Measurements from ENCODE around the gene CISTR.
"Not testable (repeated sequence)": the region's sequence is repeated elsewhere in the genome, so short reads cannot be mapped to it uniquely, and the experiment has no call there.

CISTR gene

DNA sequence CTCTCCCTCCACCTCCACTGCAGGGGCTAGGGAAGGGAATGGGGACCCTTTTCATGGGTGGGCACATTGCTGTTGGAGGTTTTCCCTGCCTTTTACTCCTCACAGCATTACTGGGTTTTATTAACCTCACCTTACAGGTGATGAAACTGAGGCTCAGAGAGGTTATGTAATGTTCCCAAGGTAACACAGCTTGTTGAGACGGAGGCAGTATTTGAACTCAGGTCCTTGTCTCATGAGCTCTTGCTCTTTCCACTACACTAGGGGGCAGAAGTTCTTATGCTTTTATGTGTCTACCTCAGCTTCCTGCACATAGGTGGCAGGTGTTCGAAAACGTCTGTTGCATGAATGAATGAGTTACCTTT lies 11.7 kb downstream of the CISTR start:
- DNase-seq: no peak

- no peak for DNase-seq
Observed at GRCh38 chr12:53739214-53740129, 12.3 kb downstream of the CISTR start.

GRCh38 chr12:53738406-53739213 lies 13.2 kb downstream of the CISTR start:
- DNase-seq: peak; percentile 41

- DNase-seq: no peak
Observed at GRCh38 chr12:53737951-53738405, 13.8 kb downstream of the CISTR start.

DNA sequence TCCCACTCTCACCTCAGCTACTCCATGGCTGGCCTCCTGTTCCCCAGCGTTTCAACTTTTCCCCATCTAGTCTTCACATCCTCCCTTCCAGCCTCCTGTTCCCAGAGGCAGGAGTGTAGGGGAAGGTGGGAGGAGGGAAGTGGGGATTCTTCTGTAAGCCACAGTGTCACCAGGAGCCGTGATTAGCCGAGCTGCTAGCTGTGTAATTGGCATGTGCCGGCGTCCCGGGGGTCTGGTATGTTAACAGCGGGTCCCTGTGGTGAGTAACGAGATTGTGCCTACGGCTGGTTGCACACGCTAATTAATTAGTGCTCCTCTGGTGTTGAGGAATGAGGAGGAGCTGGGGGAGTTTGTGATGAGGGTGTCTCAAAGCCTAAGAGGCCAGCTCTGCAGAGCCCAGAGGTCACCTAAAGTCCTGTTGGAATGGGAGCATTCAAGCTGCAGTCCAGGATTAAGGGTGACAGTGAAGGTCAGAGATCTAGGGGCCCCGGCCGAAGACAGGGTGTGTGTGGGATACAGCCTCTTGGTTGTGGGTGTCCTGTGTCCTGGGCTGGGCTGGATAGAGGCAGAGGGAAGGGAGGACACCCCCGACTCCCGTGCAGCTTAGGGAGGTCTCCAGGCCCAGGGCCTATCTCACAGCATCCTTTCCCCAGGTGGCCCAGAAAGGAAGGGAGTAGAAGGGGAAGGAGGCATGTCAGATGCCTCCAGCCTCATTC lies 14.5 kb downstream of the CISTR start:
- no peak for DNase-seq

DNA sequence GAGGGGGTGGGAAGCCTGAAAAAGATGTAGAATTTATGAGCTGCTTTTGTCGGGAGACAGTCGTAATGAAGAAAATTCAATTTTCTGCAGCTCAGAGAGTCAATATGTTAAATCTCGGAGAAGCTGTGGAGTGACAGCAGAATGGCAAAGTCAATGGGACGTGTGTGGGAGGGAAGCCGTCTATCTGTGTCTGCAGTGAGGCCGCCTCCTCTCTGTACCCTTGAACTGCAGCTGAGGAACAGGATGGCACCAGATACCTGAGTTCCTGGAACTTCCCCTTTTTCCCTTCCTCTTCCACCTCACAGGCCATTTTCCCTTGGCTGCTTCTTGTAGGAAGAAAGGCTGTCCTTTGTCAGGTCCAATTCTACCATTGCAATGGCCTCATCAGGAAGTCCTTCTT lies 15.2 kb downstream of the CISTR start:
- DNase-seq: no peak

GRCh38 chr12:53735556-53735955 lies 16.2 kb downstream of the CISTR start:
- DNase-seq: no peak

- no peak for DNase-seq
Observed at GRCh38 chr12:53734425-53734824, 17.4 kb downstream of the CISTR start.

- DNase-seq: no peak
Observed at GRCh38 chr12:53733807-53734200, 18.0 kb downstream of the CISTR start.

DNA sequence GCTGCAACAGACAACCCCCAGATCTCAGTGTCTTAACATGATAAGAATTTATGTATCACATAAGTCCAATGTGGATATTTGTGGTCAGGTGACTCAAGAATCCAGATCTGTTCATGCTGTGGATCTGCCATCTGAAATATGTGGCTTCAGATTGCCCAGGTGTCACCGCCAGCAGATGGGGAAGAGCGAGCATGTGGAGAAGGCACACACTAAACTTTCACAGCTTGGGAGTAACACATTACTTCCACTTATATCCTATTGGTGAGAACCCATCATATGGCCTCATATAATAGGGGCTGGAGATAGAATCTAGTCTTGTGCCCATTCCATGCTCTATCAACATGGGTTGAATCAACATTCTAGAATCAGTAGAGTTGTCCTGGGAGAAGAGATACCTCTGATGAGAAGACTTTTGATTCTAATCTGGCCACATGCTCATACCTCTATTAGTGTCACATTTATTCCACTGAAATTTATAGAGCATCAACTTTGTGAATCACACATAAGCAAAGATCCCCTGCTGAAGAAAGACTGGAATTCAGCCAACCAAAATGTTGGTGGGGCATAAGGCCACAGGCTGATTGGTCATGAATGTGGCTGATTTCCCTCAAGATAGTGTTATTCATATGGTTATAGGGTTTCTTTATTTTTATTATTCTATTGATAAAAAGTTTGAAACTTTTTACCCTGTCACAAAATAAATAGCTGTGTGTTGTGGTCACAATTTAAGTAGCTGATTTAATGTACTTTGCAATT lies 18.6 kb downstream of the CISTR start:
- DNase-seq: no peak

GRCh38 chr12:53729644-53730043 lies 22.1 kb downstream of the CISTR start:
- no peak for DNase-seq

DNA sequence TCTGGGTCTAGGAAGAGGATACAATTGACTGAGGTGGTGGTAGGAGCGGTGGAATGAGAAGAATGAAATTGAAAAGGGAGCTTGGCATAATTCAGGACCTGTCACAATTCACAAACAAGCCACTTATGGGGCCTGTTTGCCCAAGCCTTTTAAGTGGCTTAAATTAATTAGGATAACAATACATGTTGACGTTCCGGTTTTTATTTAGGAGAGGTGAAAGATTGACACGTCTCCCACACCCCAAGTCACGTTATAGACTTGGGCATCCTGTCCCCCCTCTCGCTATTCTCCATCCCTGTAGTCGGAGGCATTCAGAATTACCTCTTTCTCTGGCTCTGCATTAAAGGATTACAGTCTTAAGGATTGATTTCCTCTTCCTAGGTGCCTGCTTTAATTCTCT lies 23.6 kb downstream of the CISTR start:
- no peak for DNase-seq

GRCh38 chr12:53727310-53728041 lies 24.3 kb downstream of the CISTR start, which contains the start of gene CALCOCO1:
CALCOCO1 (minus strand) TSS chr12:53727452; CDS start chr12:53725242, 2,210 bp downstream.
- peak; percentile 96 for DNase-seq

DNA sequence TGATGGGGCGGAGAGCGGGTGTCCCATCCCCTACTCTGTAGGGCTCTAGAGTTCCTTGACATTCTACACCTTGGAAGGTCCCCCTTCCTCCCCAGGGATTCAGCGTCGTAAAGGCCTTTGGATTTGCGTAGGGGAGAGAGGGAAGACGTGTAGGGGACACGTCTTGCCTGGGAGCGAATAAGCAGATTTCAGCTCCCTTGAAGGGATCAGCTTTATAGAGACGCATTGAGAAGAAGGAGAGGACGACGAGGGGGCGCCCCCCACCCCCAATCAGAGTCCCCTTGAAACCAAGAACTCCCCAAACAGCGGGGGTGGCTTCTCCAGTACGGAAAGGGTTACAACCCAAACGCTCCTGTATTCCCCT lies 24.9 kb downstream of the CISTR start:
- DNase-seq: no peak

GRCh38 chr12:53726341-53726740 lies 25.4 kb downstream of the CISTR start:
- no peak for DNase-seq

- DNase-seq: no peak
Observed at GRCh38 chr12:53725824-53726223, 26.0 kb downstream of the CISTR start.

GRCh38 chr12:53722450-53723041 lies 29.2 kb downstream of the CISTR start:
- DNase-seq: no peak

DNA sequence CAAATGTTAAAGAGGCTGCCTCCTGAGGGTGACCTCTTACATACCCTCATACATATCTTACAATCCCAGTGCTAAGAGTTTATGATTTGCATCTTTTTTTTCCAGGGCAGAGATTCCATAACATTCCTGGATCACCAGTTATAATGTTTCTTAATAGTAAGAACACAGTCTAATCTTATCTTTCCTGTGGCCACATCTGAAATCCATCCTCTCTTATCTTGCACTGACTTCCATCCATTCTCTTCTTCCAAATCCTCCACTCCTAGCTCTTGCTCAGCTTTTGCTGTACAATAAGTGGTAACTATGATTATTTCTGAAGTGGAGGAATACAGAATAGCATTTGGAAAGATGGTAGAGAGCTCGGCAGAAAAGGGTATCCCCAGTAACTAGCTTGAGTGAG lies 30.8 kb downstream of the CISTR start:
- no peak for DNase-seq

- DNase-seq: no peak
Observed at GRCh38 chr12:53719649-53720048, 32.1 kb downstream of the CISTR start.

DNA sequence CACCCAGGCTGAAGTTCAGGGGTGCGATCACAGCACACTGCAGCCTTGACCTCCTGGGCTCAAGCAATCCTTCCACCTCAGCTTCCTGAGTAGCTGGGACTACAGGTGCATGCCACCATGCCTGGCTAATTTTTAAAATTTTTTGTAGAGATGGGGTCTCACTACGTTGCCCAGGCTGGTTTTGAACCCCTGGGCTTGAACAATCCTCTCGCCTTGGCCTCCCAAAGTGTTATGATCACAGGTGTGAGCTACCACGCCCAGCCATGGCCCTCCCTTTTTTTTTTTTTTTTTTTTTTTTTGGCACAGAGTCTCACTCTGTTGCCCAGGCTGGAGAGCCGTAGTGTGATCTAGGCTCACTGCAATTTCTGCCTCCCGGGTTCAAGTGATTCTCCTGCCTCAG lies 33.2 kb downstream of the CISTR start:
- DNase-seq: not testable (repeated sequence)

- DNase-seq: no peak
Observed at GRCh38 chr12:53717319-53717718, 34.5 kb downstream of the CISTR start.
